WTC11 (cell line): ENCODE data around the gene SETD3. TPM values are rescaled to one million over a fixed set of nuclear protein-coding genes. Genes with fewer than 3 reads are reported as not detected.

ENCODE experiments used
- ATAC-seq: fragments of 200-7000 bp; cut with Tn5 transposase; 2 replicates; pipeline ENCODE4 v1.10.0; 2021; ENCODE audit warnings: mild to moderate bottlenecking, moderate library complexity
- CTCF ChIA-PET: fragments of 300-600 bp; sonication (Branson Sonifier 250); formaldehyde crosslinking; loops from one replicate; lab custom pipeline; 2021; ENCODE audit warnings: antibody characterized with exemption; lab: Charles Lee
- POLR2A ChIA-PET: fragments of 350-600 bp; sonication (Branson Sonifier 250); formaldehyde crosslinking; loops from one replicate; lab custom pipeline; 2021; ENCODE audit warnings: antibody characterized with exemption; lab: Charles Lee
- DNase-seq: peaks from one replicate; pipeline ENCODE4 v3.0.0; 2021; ENCODE audit warnings: low spot score
- H3K27ac Mint-ChIP-seq: 2 replicates; pipeline ENCODE4 v1.8.0; 2021; ENCODE audit warnings: mixed read lengths
- H3K27me3 Mint-ChIP-seq: 2 replicates; pipeline ENCODE4 v1.8.0; 2021; ENCODE audit warnings: low read depth, mild to moderate bottlenecking, moderate library complexity, mixed read lengths
- H3K36me3 Mint-ChIP-seq: 2 replicates; pipeline ENCODE4 v1.8.0; 2021; ENCODE audit warnings: mixed read lengths
- H3K4me1 Mint-ChIP-seq: 2 replicates; pipeline ENCODE4 v1.8.0; 2022; ENCODE audit warnings: mixed read lengths
- H3K4me3 Mint-ChIP-seq: 2 replicates; pipeline ENCODE4 v1.8.0; 2021; ENCODE audit warnings: mild to moderate bottlenecking, moderate library complexity, mixed read lengths
- H3K9me3 Mint-ChIP-seq: 2 replicates; pipeline ENCODE4 v1.8.0; 2021; ENCODE audit warnings: mixed read lengths
- AR ChIP-seq: fragments of 250-450 bp; sonication (Bioruptor Pico); IDR thresholded peaks from 2 replicates; pipeline ENCODE4 v1.9.0; 2021; ENCODE audit warnings: mild to moderate bottlenecking
- ELF4 ChIP-seq: sonication (generic); formaldehyde crosslinking; IDR thresholded peaks from 2 replicates; pipeline ENCODE4 v1.8.1; 2022; ENCODE audit warnings: low read depth, mild to moderate bottlenecking, moderate library complexity, missing genetic modification reagents
- ESRRA ChIP-seq: sonication (generic); formaldehyde crosslinking; IDR thresholded peaks from 2 replicates; pipeline ENCODE4 v1.8.1; 2022; ENCODE audit warnings: mild to moderate bottlenecking, missing genetic modification reagents, borderline replicate concordance
- GRHL2 ChIP-seq: fragments of 250-450 bp; sonication (Bioruptor Pico); IDR thresholded peaks from 2 replicates; pipeline ENCODE4 v1.8.0; 2022; ENCODE audit warnings: mild to moderate bottlenecking, moderate library complexity; ENCODE audit not compliant: insufficient replicate concordance, severe bottlenecking
- IRF2 ChIP-seq: sonication (generic); formaldehyde crosslinking; IDR thresholded peaks from 2 replicates; pipeline ENCODE4 v1.8.0; 2022; ENCODE audit warnings: low read depth, missing genetic modification reagents, borderline replicate concordance
- MLX ChIP-seq: sonication (generic); formaldehyde crosslinking; IDR thresholded peaks from 2 replicates; pipeline ENCODE4 v1.8.1; 2023; ENCODE audit warnings: mild to moderate bottlenecking, missing genetic modification reagents, moderate library complexity
- MXD4 ChIP-seq: fragments of 250-450 bp; sonication (Bioruptor Pico); IDR thresholded peaks from 2 replicates; pipeline ENCODE4 v1.8.0; 2021; ENCODE audit warnings: mild to moderate bottlenecking, moderate library complexity, borderline replicate concordance
- OVOL2 ChIP-seq: fragments of 250-450 bp; sonication (Bioruptor Pico); IDR thresholded peaks from 2 replicates; pipeline ENCODE4 v1.9.0; 2021; ENCODE audit warnings: mild to moderate bottlenecking, borderline replicate concordance
- RELA ChIP-seq: sonication (generic); formaldehyde crosslinking; IDR thresholded peaks from 2 replicates; pipeline ENCODE4 v1.8.1; 2022; ENCODE audit warnings: missing genetic modification reagents, mild to moderate bottlenecking, borderline replicate concordance
- SMAD4 ChIP-seq: sonication (generic); formaldehyde crosslinking; IDR thresholded peaks from 2 replicates; pipeline ENCODE4 v1.8.0; 2022; ENCODE audit warnings: mild to moderate bottlenecking, missing genetic modification reagents
- ZNF138 ChIP-seq: sonication (generic); formaldehyde crosslinking; conservative IDR thresholded peaks from 2 replicates; pipeline ENCODE4 v1.8.1; 2022; ENCODE audit warnings: mild to moderate bottlenecking, moderate library complexity, missing genetic modification reagents
- ZNF263 ChIP-seq: sonication (generic); formaldehyde crosslinking; IDR thresholded peaks from 2 replicates; pipeline ENCODE4 v1.8.1; 2022; ENCODE audit warnings: low read depth, mild to moderate bottlenecking, moderate library complexity, missing genetic modification reagents
- ZNF281 ChIP-seq: sonication (generic); formaldehyde crosslinking; IDR thresholded peaks from 2 replicates; pipeline ENCODE4 v1.8.0; 2023; ENCODE audit warnings: mild to moderate bottlenecking, missing genetic modification reagents
- ZNF532 ChIP-seq: fragments of 250-450 bp; sonication (Bioruptor Pico); IDR thresholded peaks from 2 replicates; pipeline ENCODE4 v1.9.0; 2021; ENCODE audit warnings: mild to moderate bottlenecking, borderline replicate concordance
- total RNA-seq: library from RNA; stranded (reverse); gene quantifications from 3 replicates; pipeline ENCODE4 v1.2.3, GENCODE V29; 2021
- TF ChIP-seq, protein P1 (sequence below): sonication (generic); formaldehyde crosslinking; IDR thresholded peaks from 2 replicates; pipeline ENCODE4 v1.8.1; 2023; ENCODE audit warnings: mild to moderate bottlenecking, missing genetic modification reagents, borderline replicate concordance
- TF ChIP-seq, protein P2 (sequence below): sonication (generic); formaldehyde crosslinking; IDR thresholded peaks from 2 replicates; pipeline ENCODE4 v1.8.1; 2023; ENCODE audit warnings: mild to moderate bottlenecking, moderate library complexity, missing genetic modification reagents
- TF ChIP-seq, protein P3 (sequence below): sonication (generic); formaldehyde crosslinking; IDR thresholded peaks from 2 replicates; pipeline ENCODE4 v1.8.1; 2023; ENCODE audit warnings: mild to moderate bottlenecking, missing genetic modification reagents

The SETD3 gene
- total RNA-seq, 1 experiment from 2014 or later: 53.1 TPM

DNA sequence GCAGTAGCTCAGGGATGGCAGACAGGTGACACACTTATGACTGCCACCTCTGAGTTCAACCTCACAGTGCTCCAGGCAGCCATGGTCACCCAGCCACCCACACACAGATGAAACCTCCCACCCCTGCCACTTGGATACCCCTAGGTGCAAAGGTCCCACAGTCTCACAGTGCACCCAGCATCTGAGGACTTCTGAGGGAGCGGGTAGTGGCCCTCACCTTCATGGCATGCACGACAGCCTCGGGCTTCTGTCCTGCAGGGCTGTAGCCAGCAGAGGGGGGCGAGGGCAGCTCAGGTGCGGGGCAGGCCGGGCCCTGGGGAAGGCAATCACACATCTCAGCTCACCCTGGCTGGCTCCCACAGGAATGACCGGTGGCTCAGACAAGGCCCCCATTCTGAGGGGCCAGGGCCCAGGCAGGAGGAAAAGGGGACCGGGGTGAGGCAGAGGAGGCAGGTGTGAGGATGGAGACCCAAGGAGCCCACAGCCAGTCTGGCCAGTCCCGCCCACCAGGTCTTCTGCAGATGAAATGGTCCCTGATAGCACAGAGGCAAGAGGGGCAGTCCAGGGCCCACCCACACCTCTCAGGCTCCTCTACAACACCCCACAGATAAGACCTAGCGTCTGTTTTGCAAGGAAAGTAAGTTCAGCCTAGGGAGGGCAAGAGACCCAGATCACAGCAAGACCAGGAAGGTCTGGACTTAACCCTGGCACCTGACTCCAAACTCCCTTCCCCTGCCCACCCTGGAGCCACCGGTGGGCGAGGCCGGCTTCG lies 36.4 kb upstream of the SETD3 start:
- Mint-ChIP-seq H3K9me3 (no peaks in the 10 kb centered on the region), H3K27ac (no peak overlapping the region)
- TF ChIP-seq, protein P1, sequence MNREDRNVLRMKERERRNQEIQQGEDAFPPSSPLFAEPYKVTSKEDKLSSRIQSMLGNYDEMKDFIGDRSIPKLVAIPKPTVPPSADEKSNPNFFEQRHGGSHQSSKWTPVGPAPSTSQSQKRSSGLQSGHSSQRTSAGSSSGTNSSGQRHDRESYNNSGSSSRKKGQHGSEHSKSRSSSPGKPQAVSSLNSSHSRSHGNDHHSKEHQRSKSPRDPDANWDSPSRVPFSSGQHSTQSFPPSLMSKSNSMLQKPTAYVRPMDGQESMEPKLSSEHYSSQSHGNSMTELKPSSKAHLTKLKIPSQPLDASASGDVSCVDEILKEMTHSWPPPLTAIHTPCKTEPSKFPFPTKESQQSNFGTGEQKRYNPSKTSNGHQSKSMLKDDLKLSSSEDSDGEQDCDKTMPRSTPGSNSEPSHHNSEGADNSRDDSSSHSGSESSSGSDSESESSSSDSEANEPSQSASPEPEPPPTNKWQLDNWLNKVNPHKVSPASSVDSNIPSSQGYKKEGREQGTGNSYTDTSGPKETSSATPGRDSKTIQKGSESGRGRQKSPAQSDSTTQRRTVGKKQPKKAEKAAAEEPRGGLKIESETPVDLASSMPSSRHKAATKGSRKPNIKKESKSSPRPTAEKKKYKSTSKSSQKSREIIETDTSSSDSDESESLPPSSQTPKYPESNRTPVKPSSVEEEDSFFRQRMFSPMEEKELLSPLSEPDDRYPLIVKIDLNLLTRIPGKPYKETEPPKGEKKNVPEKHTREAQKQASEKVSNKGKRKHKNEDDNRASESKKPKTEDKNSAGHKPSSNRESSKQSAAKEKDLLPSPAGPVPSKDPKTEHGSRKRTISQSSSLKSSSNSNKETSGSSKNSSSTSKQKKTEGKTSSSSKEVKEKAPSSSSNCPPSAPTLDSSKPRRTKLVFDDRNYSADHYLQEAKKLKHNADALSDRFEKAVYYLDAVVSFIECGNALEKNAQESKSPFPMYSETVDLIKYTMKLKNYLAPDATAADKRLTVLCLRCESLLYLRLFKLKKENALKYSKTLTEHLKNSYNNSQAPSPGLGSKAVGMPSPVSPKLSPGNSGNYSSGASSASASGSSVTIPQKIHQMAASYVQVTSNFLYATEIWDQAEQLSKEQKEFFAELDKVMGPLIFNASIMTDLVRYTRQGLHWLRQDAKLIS: no peak
- no peak for TF ChIP-seq ZNF263 (CRISPR knock-in tag)
- TF ChIP-seq AR (CRISPR knock-in tag): no peak
- no peak for TF ChIP-seq MLX (CRISPR knock-in tag)
- TF ChIP-seq IRF2 (CRISPR knock-in tag): no peak
- TF ChIP-seq ZNF138: no peak
- TF ChIP-seq, protein P2, sequence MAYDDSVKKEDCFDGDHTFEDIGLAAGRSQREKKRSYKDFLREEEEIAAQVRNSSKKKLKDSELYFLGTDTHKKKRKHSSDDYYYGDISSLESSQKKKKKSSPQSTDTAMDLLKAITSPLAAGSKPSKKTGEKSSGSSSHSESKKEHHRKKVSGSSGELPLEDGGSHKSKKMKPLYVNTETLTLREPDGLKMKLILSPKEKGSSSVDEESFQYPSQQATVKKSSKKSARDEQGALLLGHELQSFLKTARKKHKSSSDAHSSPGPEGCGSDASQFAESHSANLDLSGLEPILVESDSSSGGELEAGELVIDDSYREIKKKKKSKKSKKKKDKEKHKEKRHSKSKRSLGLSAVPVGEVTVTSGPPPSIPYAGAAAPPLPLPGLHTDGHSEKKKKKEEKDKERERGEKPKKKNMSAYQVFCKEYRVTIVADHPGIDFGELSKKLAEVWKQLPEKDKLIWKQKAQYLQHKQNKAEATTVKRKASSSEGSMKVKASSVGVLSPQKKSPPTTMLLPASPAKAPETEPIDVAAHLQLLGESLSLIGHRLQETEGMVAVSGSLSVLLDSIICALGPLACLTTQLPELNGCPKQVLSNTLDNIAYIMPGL (CRISPR knock-in tag): no peak
- TF ChIP-seq, protein P3, sequence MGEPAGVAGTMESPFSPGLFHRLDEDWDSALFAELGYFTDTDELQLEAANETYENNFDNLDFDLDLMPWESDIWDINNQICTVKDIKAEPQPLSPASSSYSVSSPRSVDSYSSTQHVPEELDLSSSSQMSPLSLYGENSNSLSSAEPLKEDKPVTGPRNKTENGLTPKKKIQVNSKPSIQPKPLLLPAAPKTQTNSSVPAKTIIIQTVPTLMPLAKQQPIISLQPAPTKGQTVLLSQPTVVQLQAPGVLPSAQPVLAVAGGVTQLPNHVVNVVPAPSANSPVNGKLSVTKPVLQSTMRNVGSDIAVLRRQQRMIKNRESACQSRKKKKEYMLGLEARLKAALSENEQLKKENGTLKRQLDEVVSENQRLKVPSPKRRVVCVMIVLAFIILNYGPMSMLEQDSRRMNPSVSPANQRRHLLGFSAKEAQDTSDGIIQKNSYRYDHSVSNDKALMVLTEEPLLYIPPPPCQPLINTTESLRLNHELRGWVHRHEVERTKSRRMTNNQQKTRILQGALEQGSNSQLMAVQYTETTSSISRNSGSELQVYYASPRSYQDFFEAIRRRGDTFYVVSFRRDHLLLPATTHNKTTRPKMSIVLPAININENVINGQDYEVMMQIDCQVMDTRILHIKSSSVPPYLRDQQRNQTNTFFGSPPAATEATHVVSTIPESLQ (CRISPR knock-in tag): no peak
- TF ChIP-seq RELA (CRISPR knock-in tag): no peak
- no peak for TF ChIP-seq GRHL2 (CRISPR knock-in tag)
- TF ChIP-seq OVOL2: no peak
- no peak for TF ChIP-seq ZNF532 (CRISPR knock-in tag)
- no peak for TF ChIP-seq ZNF281
- TF ChIP-seq SMAD4 (CRISPR knock-in tag): no peak
- no peak for TF ChIP-seq MXD4 (CRISPR knock-in tag)
- TF ChIP-seq ELF4: no peak
- TF ChIP-seq ESRRA: no peak

More for the DNA sequence above, 36.4 kb upstream of the SETD3 start:
- CTCF ChIA-PET: interaction anchor here (0.7 to 1.7 kb wide), 8 partner anchors 20 to 139 kb away, joined by 3 to 5 read pairs (median 4); partner anchors contain the start of genes CCNK and SETD3
- H3K4me3 Mint-ChIP-seq: no peak overlapping the region
- no peaks in the 10 kb centered on the region for H3K36me3 Mint-ChIP-seq
- ATAC-seq (no peak), DNase-seq (peak; percentile 29)
- H3K27me3 Mint-ChIP-seq: no peaks in the 10 kb centered on the region
- H3K4me1 Mint-ChIP-seq: peaks cover 6% of the 10 kb centered on the region; the same call in 1 of the 2 replicates
- POLR2A ChIA-PET: no interaction called here
